ENCODE measurements around the gene ABCG4.
"Not testable (repeated sequence)": the region's sequence is repeated elsewhere in the genome, so short reads cannot be mapped to it uniquely, and the experiment has no call there.

The ABCG4 gene

GRCh38 chr11:119115484-119116234 is 33.2 kb upstream of the ABCG4 start:
- no peak for DNase-seq (ENCODE audit: low read depth in 2 of 2)

GRCh38 chr11:119116235-119116594 is 32.6 kb upstream of the ABCG4 start:
- DNase-seq (ENCODE audit: low read depth in 2 of 2), result no peak

- DNase-seq (ENCODE audit: low read depth in 2 of 2), result no peak
Observed at GRCh38 chr11:119116601-119117000, 32.3 kb upstream of the ABCG4 start.

- no peak for DNase-seq (ENCODE audit: low read depth in 2 of 2)
Observed at GRCh38 chr11:119117004-119117706, 31.7 kb upstream of the ABCG4 start.

GRCh38 chr11:119118227-119118626 is 30.6 kb upstream of the ABCG4 start:
- DNase-seq (ENCODE audit: low read depth in 2 of 2), result no peak

- no peak for DNase-seq (ENCODE audit: low read depth in 2 of 2)
Observed at GRCh38 chr11:119118946-119119345, 29.9 kb upstream of the ABCG4 start.

GRCh38 chr11:119120639-119121007 is 28.2 kb upstream of the ABCG4 start:
- DNase-seq (ENCODE audit: low read depth in 2 of 2), result peak; percentile 52 to 54

GRCh38 chr11:119121008-119121810 is 27.6 kb upstream of the ABCG4 start, which contains the start of gene HINFP:
Gene HINFP, plus strand, starts transcription at chr11:119121580. Its CDS starts 5,365 bp downstream, at chr11:119126945.
- DNase-seq (ENCODE audit: low read depth in 2 of 2), result peak; percentile 96

- no peak for DNase-seq (ENCODE audit: low read depth in 2 of 2)
Observed at GRCh38 chr11:119121811-119122124, 27.1 kb upstream of the ABCG4 start.

- no peak for DNase-seq (ENCODE audit: low read depth in 2 of 2)
Observed at GRCh38 chr11:119125821-119126220, 23.0 kb upstream of the ABCG4 start.

- no peak for DNase-seq (ENCODE audit: low read depth in 2 of 2)
Observed at GRCh38 chr11:119126675-119127268, 22.1 kb upstream of the ABCG4 start.

GRCh38 chr11:119130662-119131061 is 18.2 kb upstream of the ABCG4 start:
- DNase-seq (ENCODE audit: low read depth in 2 of 2), result no peak

GRCh38 chr11:119134389-119134978 is 14.4 kb upstream of the ABCG4 start:
- DNase-seq (ENCODE audit: low read depth in 2 of 2), result no peak

GRCh38 chr11:119139276-119139675 is 9.6 kb upstream of the ABCG4 start:
- not testable (repeated sequence) for DNase-seq (ENCODE audit: low read depth in 2 of 2)

- DNase-seq (ENCODE audit: low read depth in 2 of 2), result no peak
Observed at GRCh38 chr11:119144825-119145486, 3.9 kb upstream of the ABCG4 start.

- no peak for DNase-seq (ENCODE audit: low read depth in 2 of 2)
Observed at GRCh38 chr11:119145551-119145950, 3.3 kb upstream of the ABCG4 start.

- no peak for DNase-seq (ENCODE audit: low read depth in 2 of 2)
Observed at GRCh38 chr11:119147604-119148333, 1.1 kb upstream of the ABCG4 start.

GRCh38 chr11:119148720-119149017 is 183 bp upstream of the ABCG4 start:
- DNase-seq (ENCODE audit: low read depth in 2 of 2), result no peak

GRCh38 chr11:119149786-119150275 is 979 bp downstream of the ABCG4 start:
- DNase-seq (ENCODE audit: low read depth in 2 of 2), result no peak

GRCh38 chr11:119152043-119152442 is 3.2 kb downstream of the ABCG4 start:
- no peak for DNase-seq (ENCODE audit: low read depth in 2 of 2)

GRCh38 chr11:119152604-119153003 is 3.8 kb downstream of the ABCG4 start:
- no peak for DNase-seq (ENCODE audit: low read depth in 2 of 2)
